HG03469 (cell line): Measurements from ENCODE around the gene CAMTA1.

Experiments used
- ATAC-seq: cut with Tn5 transposase; IDR thresholded peaks from one replicate; pipeline ENCODE4 v1.9.1; 2021; ENCODE audit warnings: mild to moderate bottlenecking, moderate library complexity, moderate number of reproducible peaks; ENCODE audit not compliant: unreplicated experiment

The CAMTA1 gene

GRCh38 chr1:7015022-7015421 lies 229.8 kb downstream of the CAMTA1 start:
- no peak for ATAC-seq

- no peak for ATAC-seq
These were observed 233.1 kb downstream of the CAMTA1 start for GRCh38 chr1:7018351-7018750.

- no peak for ATAC-seq
These were observed 233.6 kb downstream of the CAMTA1 start for GRCh38 chr1:7018826-7019225.

- no peak for ATAC-seq
These were observed 234.3 kb downstream of the CAMTA1 start for GRCh38 chr1:7019510-7019909.

- no peak for ATAC-seq
These were observed 236.8 kb downstream of the CAMTA1 start for GRCh38 chr1:7022058-7022457.

GRCh38 chr1:7025013-7025412 lies 239.8 kb downstream of the CAMTA1 start:
- no peak for ATAC-seq

GRCh38 chr1:7026169-7026568 lies 240.9 kb downstream of the CAMTA1 start:
- ATAC-seq, result no peak

- ATAC-seq, result no peak
These were observed 247.7 kb downstream of the CAMTA1 start for GRCh38 chr1:7032992-7033391.

GRCh38 chr1:7036386-7036785 lies 251.1 kb downstream of the CAMTA1 start:
- no peak for ATAC-seq

GRCh38 chr1:7039590-7040220 lies 254.5 kb downstream of the CAMTA1 start:
- ATAC-seq, result no peak

GRCh38 chr1:7040969-7041695 lies 255.9 kb downstream of the CAMTA1 start:
- no peak for ATAC-seq

- ATAC-seq, result no peak
These were observed 257.3 kb downstream of the CAMTA1 start for GRCh38 chr1:7042322-7043190.

- no peak for ATAC-seq
These were observed 257.9 kb downstream of the CAMTA1 start for GRCh38 chr1:7043191-7043549.

- no peak for ATAC-seq
These were observed 258.7 kb downstream of the CAMTA1 start for GRCh38 chr1:7043719-7044535.

- ATAC-seq, result no peak
These were observed 260.6 kb downstream of the CAMTA1 start for GRCh38 chr1:7045897-7046296.

GRCh38 chr1:7046314-7046713 lies 261.1 kb downstream of the CAMTA1 start:
- no peak for ATAC-seq

GRCh38 chr1:7046891-7047290 lies 261.6 kb downstream of the CAMTA1 start:
- ATAC-seq, result no peak

GRCh38 chr1:7047866-7048265 lies 262.6 kb downstream of the CAMTA1 start:
- no peak for ATAC-seq

GRCh38 chr1:7048395-7048794 lies 263.1 kb downstream of the CAMTA1 start:
- no peak for ATAC-seq

- ATAC-seq, result no peak
These were observed 264.8 kb downstream of the CAMTA1 start for GRCh38 chr1:7049913-7050625.
